ENCODE results near the gene PTPRM.

Gene PTPRM

DNA sequence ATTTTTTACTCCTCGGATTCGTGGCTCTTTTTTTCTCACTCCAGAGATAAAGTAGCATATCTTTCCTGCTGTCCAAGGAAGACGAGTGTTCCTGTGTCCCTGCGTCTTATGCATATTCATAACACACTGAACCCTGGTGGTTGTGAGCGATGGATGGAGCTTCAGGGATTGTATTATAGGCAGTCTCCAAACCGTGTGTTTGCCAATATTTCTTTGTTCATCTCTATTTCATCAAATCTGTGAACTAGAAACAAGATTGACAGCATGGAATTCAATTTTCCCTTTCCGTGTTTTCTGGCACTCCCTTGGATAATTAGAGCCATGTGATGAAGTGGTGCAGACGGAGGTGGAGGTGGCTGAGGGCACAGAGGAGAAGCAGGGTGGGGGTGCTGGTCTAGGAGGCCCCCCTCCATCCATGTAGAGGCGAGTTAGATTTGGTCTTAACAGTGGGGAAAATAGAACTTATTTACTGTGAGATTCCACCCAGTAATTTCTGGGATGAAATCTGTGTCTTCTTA lies 240.9 kb downstream of the PTPRM start:
- no peak for DNase-seq (ENCODE audit: low read depth)
- TF ChIP-seq MYC (IDR thresholded peaks at IDR 0.05; ENCODE audit: low read depth, low read length) (no peak), POLR2A (IDR thresholded peaks at IDR 0.05; ENCODE audit: extremely low read depth, insufficient read length) (no peak)
- TF ChIP-seq, protein P1, sequence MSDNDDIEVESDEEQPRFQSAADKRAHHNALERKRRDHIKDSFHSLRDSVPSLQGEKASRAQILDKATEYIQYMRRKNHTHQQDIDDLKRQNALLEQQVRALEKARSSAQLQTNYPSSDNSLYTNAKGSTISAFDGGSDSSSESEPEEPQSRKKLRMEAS (IDR thresholded peaks at IDR 0.05; ENCODE audit: low read depth, low read length), result no peak
- TF ChIP-seq, protein P2, sequence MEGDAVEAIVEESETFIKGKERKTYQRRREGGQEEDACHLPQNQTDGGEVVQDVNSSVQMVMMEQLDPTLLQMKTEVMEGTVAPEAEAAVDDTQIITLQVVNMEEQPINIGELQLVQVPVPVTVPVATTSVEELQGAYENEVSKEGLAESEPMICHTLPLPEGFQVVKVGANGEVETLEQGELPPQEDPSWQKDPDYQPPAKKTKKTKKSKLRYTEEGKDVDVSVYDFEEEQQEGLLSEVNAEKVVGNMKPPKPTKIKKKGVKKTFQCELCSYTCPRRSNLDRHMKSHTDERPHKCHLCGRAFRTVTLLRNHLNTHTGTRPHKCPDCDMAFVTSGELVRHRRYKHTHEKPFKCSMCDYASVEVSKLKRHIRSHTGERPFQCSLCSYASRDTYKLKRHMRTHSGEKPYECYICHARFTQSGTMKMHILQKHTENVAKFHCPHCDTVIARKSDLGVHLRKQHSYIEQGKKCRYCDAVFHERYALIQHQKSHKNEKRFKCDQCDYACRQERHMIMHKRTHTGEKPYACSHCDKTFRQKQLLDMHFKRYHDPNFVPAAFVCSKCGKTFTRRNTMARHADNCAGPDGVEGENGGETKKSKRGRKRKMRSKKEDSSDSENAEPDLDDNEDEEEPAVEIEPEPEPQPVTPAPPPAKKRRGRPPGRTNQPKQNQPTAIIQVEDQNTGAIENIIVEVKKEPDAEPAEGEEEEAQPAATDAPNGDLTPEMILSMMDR (IDR thresholded peaks at IDR 0.05; ENCODE audit: low read depth, low read length), result no peak
- H3K4me3 ChIP-seq (ENCODE audit: low read depth, low read length), result no peak overlapping the region

- TF ChIP-seq, protein P2 (IDR thresholded peaks at IDR 0.05; ENCODE audit: low read depth, low read length), result no peak
- TF ChIP-seq MYC (IDR thresholded peaks at IDR 0.05; ENCODE audit: low read depth, low read length), result no peak
- TF ChIP-seq, protein P1 (IDR thresholded peaks at IDR 0.05; ENCODE audit: low read depth, low read length), result no peak
- no peak for TF ChIP-seq POLR2A (IDR thresholded peaks at IDR 0.05; ENCODE audit: extremely low read depth, insufficient read length)
- no peak for DNase-seq (ENCODE audit: low read depth)
These were observed 241.9 kb downstream of the PTPRM start for GRCh38 chr18:7808992-7809391.

DNA sequence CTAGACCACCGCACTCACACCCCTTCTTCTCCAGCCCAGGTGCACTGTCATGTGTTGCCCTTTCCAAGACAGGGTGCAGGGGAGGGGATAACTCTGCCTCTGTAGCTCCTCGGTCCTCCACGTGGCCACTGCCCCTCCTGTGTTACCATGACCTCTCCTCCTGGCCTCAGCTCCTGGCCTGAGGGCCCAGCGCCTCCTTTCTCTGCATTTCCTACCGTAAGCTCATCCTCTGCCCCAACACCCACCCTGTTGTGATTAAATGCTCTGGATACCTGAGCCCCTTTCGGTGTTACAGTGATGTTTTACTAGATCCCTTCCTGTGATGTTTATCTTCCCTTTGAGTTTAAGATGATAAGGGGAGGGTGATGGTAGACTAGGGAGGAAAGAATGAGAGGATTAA lies 242.3 kb downstream of the PTPRM start:
- no peak for DNase-seq (ENCODE audit: low read depth)
- no peak overlapping the region for H3K4me3 ChIP-seq (ENCODE audit: low read depth, low read length)
- no peak for TF ChIP-seq MYC (IDR thresholded peaks at IDR 0.05; ENCODE audit: low read depth, low read length)
- TF ChIP-seq, protein P2 (IDR thresholded peaks at IDR 0.05; ENCODE audit: low read depth, low read length), result no peak
- TF ChIP-seq, protein P1 (IDR thresholded peaks at IDR 0.05; ENCODE audit: low read depth, low read length), result no peak
- TF ChIP-seq POLR2A (IDR thresholded peaks at IDR 0.05; ENCODE audit: extremely low read depth, insufficient read length), result no peak

More at GRCh38 chr18:7808992-7809391, 241.9 kb downstream of the PTPRM start:
- no peak overlapping the region for H3K4me3 ChIP-seq (ENCODE audit: low read depth, low read length)

GRCh38 chr18:7809978-7810377 lies 242.9 kb downstream of the PTPRM start:
- DNase-seq (ENCODE audit: low read depth), result no peak
- H3K4me3 ChIP-seq (ENCODE audit: low read depth, low read length), result no peak overlapping the region
- no peak for TF ChIP-seq MYC (IDR thresholded peaks at IDR 0.05; ENCODE audit: low read depth, low read length)
- no peak for TF ChIP-seq POLR2A (IDR thresholded peaks at IDR 0.05; ENCODE audit: extremely low read depth, insufficient read length)

- TF ChIP-seq MYC (IDR thresholded peaks at IDR 0.05; ENCODE audit: low read depth, low read length), result no peak
- no peak for TF ChIP-seq POLR2A (IDR thresholded peaks at IDR 0.05; ENCODE audit: extremely low read depth, insufficient read length)
- TF ChIP-seq, protein P1 (IDR thresholded peaks at IDR 0.05; ENCODE audit: low read depth, low read length), result no peak
- TF ChIP-seq, protein P2 (IDR thresholded peaks at IDR 0.05; ENCODE audit: low read depth, low read length), result no peak
- no peak for DNase-seq (ENCODE audit: low read depth)
- H3K4me3 ChIP-seq (ENCODE audit: low read depth, low read length), result no peak overlapping the region
These were observed 245.4 kb downstream of the PTPRM start for GRCh38 chr18:7812431-7813063.

GRCh38 chr18:7813131-7813530 lies 246.0 kb downstream of the PTPRM start:
- no peak overlapping the region for H3K4me3 ChIP-seq (ENCODE audit: low read depth, low read length)
- DNase-seq (ENCODE audit: low read depth), result no peak
- TF ChIP-seq, protein P2 (IDR thresholded peaks at IDR 0.05; ENCODE audit: low read depth, low read length), result no peak
- no peak for TF ChIP-seq POLR2A (IDR thresholded peaks at IDR 0.05; ENCODE audit: extremely low read depth, insufficient read length)
- TF ChIP-seq MYC (IDR thresholded peaks at IDR 0.05; ENCODE audit: low read depth, low read length), result no peak
